ENCODE measurements around the gene NPFFR1.
"Not testable (repeated sequence)": the region's sequence is repeated elsewhere in the genome, so short reads cannot be mapped to it uniquely, and the experiment has no call there.

NPFFR1 gene

DNA sequence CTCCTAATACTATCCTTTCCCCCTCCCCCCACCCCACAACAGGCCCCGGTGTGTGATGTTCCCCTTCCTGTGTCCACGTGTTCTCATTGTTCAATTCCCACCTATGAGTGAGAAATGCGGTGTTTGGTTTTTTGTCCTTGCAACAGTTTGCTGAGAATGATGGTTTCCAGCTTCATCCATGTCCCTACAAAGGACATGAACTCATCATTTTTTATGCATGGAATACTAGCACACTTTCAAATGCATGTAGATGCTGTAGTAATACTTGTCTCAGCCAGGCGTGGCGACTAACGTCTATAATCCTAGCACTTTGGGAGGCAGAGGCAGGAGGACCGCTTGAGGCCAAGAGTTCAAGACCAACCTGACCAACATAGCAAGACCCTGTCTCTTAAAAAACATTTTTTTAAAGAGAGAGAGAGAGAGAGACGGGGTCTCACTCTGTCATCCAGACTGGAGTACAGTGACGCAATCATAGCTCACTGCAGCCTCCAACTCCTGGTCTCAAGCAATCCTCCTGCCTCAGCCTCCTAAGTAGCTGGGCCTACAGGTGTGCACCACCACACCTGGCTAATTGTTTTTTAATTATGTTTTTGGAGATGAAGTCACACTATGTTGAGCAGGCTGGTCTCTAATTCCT is 60.9 kb downstream of the NPFFR1 start:
- not testable (repeated sequence) for H3K4me2 ChIP-seq (ENCODE audit: insufficient read depth, low read length, poor library complexity, severe bottlenecking); H2BK5ac ChIP-seq (ENCODE audit: low read length); H4K8ac ChIP-seq (ENCODE audit: low read depth, low read length); H2BK120ac ChIP-seq (ENCODE audit: low read depth, low read length); H3K14ac ChIP-seq (ENCODE audit: low read length); H4K91ac ChIP-seq (ENCODE audit: low read depth, low read length, poor library complexity); H3K4me3 ChIP-seq (ENCODE audit: low read length in 2 of 2); H2AFZ ChIP-seq (ENCODE audit: low read length); H3K9me3 ChIP-seq (replicated peaks in 1 of 2; ENCODE audit: control insufficient read depth in 2 of 2, insufficient read depth in 1 of 2, low read depth in 1 of 2, low read length in 2 of 2); H2BK12ac ChIP-seq (ENCODE audit: low read length); H3K23ac ChIP-seq (ENCODE audit: low read depth, low read length, poor library complexity); H3K18ac ChIP-seq (ENCODE audit: low read length); H3K4ac ChIP-seq (ENCODE audit: low read length); H3K9ac ChIP-seq (ENCODE audit: low read depth, low read length, poor library complexity); H3K27ac ChIP-seq (replicated peaks; ENCODE audit: low read length); H3K79me1 ChIP-seq (ENCODE audit: low read depth, low read length); H3K27me3 ChIP-seq (ENCODE audit: control insufficient read depth in 3 of 3, insufficient read depth in 3 of 3, low read depth in 1 of 3, low read length in 3 of 3); H3K4me1 ChIP-seq (ENCODE audit: control insufficient read depth in 2 of 2, insufficient read depth in 1 of 2, low read depth in 1 of 2, low read length in 2 of 2); DNase-seq (ENCODE audit: low spot score); H2AK5ac ChIP-seq (ENCODE audit: low read depth, low read length); H2BK15ac ChIP-seq (ENCODE audit: low read length)
- H3K36me3 ChIP-seq (replicated peaks in 1 of 2; ENCODE audit: control insufficient read depth in 2 of 2, insufficient read depth in 2 of 2, low read length in 2 of 2) = peaks cover 7 to 45% of the 10 kb centered on the region in 2 donors
- WGBS, 2 donors (ENCODE audit: extremely low coverage in 2 of 2, insufficient read length in 2 of 2, insufficient replicate concordance in 1 of 2) = no CpG with 5 or more reads among the region's 9 CpGs

DNA sequence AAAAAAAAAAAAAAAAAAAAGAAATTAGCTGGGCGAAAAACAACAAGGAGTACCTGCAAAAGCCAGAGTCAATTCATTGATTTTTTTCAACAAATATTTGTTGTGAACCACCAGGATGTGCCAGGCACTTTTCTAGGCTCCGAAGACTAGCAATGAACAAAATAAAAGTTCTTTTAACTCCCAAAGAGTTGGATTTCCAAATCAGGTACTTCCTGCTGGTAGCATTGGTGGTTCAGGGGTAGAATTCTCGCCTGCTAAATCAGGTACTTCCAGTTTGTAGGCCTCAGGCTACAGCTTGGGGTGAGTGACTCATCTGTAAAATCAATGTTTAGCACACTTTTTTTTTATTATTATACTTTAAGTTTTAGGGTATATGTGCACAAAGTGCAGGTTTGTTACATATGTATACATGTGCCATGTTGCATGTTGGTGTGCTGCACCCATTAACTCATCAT is 61.4 kb downstream of the NPFFR1 start:
- Histone ChIP-seq H2AK5ac (ENCODE audit: low read depth, low read length) (no peak overlapping the region), H3K4me1 (ENCODE audit: control insufficient read depth in 2 of 2, insufficient read depth in 1 of 2, low read depth in 1 of 2, low read length in 2 of 2) (no peaks in the 10 kb centered on the region), H3K27ac (replicated peaks; ENCODE audit: low read length) (no peak overlapping the region), H3K18ac (ENCODE audit: low read length) (no peak overlapping the region), H3K9ac (ENCODE audit: low read depth, low read length, poor library complexity) (no peak overlapping the region), H3K4ac (ENCODE audit: low read length) (no peak overlapping the region), H3K14ac (ENCODE audit: low read length) (no peak overlapping the region), H3K27me3 (ENCODE audit: control insufficient read depth in 3 of 3, insufficient read depth in 3 of 3, low read depth in 1 of 3, low read length in 3 of 3) (no peaks in the 10 kb centered on the region), H3K36me3 (replicated peaks in 1 of 2; ENCODE audit: control insufficient read depth in 2 of 2, insufficient read depth in 2 of 2, low read length in 2 of 2) (peaks cover 7 to 46% of the 10 kb centered on the region in 2 donors), H4K91ac (ENCODE audit: low read depth, low read length, poor library complexity) (no peak overlapping the region), H3K4me3 (ENCODE audit: low read length in 2 of 2) (no peak overlapping the region), H3K4me2 (ENCODE audit: insufficient read depth, low read length, poor library complexity, severe bottlenecking) (no peak overlapping the region), H4K8ac (ENCODE audit: low read depth, low read length) (no peak overlapping the region), H3K79me1 (ENCODE audit: low read depth, low read length) (peaks cover 6% of the 10 kb centered on the region), H2BK12ac (ENCODE audit: low read length) (no peak overlapping the region), H2BK15ac (ENCODE audit: low read length) (no peak overlapping the region), H2AFZ (ENCODE audit: low read length) (no peak overlapping the region), H3K9me3 (replicated peaks in 1 of 2; ENCODE audit: control insufficient read depth in 2 of 2, insufficient read depth in 1 of 2, low read depth in 1 of 2, low read length in 2 of 2) (no peaks in the 10 kb centered on the region), H2BK120ac (ENCODE audit: low read depth, low read length) (no peak overlapping the region), H2BK5ac (ENCODE audit: low read length) (no peak overlapping the region), H3K23ac (ENCODE audit: low read depth, low read length, poor library complexity) (no peak overlapping the region)
- no CpG with 5 or more reads among the region's 3 CpGs for WGBS, 2 donors (ENCODE audit: extremely low coverage in 2 of 2, insufficient read length in 2 of 2, insufficient replicate concordance in 1 of 2)
- DNase-seq (ENCODE audit: low spot score) = no peak

DNA sequence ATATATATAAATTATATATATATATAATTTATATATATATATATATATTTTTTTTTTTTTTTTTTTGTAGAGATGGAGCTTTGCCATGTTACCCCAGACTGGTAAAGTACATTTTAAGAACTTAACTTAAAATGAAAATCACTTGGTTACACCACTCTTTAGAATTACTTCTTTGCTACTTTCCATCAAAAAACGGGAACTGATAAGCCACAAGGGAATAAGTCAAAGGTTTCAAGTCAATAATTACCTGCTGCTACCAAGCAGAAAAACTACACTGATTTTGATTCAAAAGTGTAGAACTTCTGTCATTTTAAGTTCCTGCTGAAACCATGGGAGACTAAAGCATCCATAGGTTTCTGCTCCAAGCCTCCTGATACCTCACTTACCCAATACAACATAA is 62.8 kb downstream of the NPFFR1 start:
- H3K9ac ChIP-seq (ENCODE audit: low read depth, low read length, poor library complexity) = no peak overlapping the region
- no peak overlapping the region for H2BK120ac ChIP-seq (ENCODE audit: low read depth, low read length)
- no peak overlapping the region for H3K18ac ChIP-seq (ENCODE audit: low read length)
- H2BK12ac ChIP-seq (ENCODE audit: low read length) = no peak overlapping the region
- H3K4me2 ChIP-seq (ENCODE audit: insufficient read depth, low read length, poor library complexity, severe bottlenecking) = no peak overlapping the region
- no peaks in the 10 kb centered on the region for H3K4me1 ChIP-seq (ENCODE audit: control insufficient read depth in 2 of 2, insufficient read depth in 1 of 2, low read depth in 1 of 2, low read length in 2 of 2)
- no CpG with 5 or more reads among the region's 1 CpG for WGBS, 2 donors (ENCODE audit: extremely low coverage in 2 of 2, insufficient read length in 2 of 2, insufficient replicate concordance in 1 of 2)
- H3K9me3 ChIP-seq (replicated peaks in 1 of 2; ENCODE audit: control insufficient read depth in 2 of 2, insufficient read depth in 1 of 2, low read depth in 1 of 2, low read length in 2 of 2) = no peaks in the 10 kb centered on the region
- no peak overlapping the region for H2BK15ac ChIP-seq (ENCODE audit: low read length)
- H3K4me3 ChIP-seq (ENCODE audit: low read length in 2 of 2) = no peak overlapping the region
- peaks cover 6% of the 10 kb centered on the region for H3K79me1 ChIP-seq (ENCODE audit: low read depth, low read length)
- H3K14ac ChIP-seq (ENCODE audit: low read length) = no peak overlapping the region
- no peak for DNase-seq (ENCODE audit: low spot score)
- no peak overlapping the region for H3K4ac ChIP-seq (ENCODE audit: low read length)
- H3K23ac ChIP-seq (ENCODE audit: low read depth, low read length, poor library complexity) = no peak overlapping the region
- no peak overlapping the region for H2BK5ac ChIP-seq (ENCODE audit: low read length)
- H2AFZ ChIP-seq (ENCODE audit: low read length) = no peak overlapping the region
- no peaks in the 10 kb centered on the region for H3K27me3 ChIP-seq (ENCODE audit: control insufficient read depth in 3 of 3, insufficient read depth in 3 of 3, low read depth in 1 of 3, low read length in 3 of 3)
- H2AK5ac ChIP-seq (ENCODE audit: low read depth, low read length) = no peak overlapping the region
- H3K36me3 ChIP-seq (replicated peaks in 1 of 2; ENCODE audit: control insufficient read depth in 2 of 2, insufficient read depth in 2 of 2, low read length in 2 of 2) = peaks cover 9 to 44% of the 10 kb centered on the region in 2 donors
- H4K8ac ChIP-seq (ENCODE audit: low read depth, low read length) = no peak overlapping the region
- H4K91ac ChIP-seq (ENCODE audit: low read depth, low read length, poor library complexity) = no peak overlapping the region
- no peak overlapping the region for H3K27ac ChIP-seq (replicated peaks; ENCODE audit: low read length)

DNA sequence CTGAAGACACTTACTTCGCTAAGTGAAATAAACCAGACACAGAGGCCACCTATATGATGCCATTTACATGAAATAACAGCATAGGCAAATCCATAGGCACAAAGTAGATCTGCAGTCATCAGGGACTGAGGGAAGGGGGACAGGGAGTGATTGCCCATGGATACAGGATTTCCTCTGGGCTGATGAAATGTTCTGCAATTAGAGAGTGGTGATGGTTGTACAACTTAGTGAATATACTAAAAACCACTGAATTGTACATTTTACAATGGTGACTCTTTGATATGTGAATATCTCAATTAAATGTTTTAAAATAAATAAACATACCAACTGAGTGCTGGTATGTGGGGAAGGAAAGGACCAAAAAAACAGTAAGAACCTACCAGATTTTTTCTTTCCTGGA is 70.9 kb downstream of the NPFFR1 start:
- Histone ChIP-seq H3K36me3 (replicated peaks in 1 of 2; ENCODE audit: control insufficient read depth in 2 of 2, insufficient read depth in 2 of 2, low read length in 2 of 2) (peaks cover 18 to 89% of the 10 kb centered on the region in 2 donors), H3K23ac (ENCODE audit: low read depth, low read length, poor library complexity) (no peak overlapping the region), H3K4me3 (ENCODE audit: low read length in 2 of 2) (no peak overlapping the region), H3K4me2 (ENCODE audit: insufficient read depth, low read length, poor library complexity, severe bottlenecking) (no peak overlapping the region), H4K8ac (ENCODE audit: low read depth, low read length) (no peak overlapping the region), H2BK5ac (ENCODE audit: low read length) (no peak overlapping the region), H4K91ac (ENCODE audit: low read depth, low read length, poor library complexity) (no peak overlapping the region), H3K27ac (replicated peaks; ENCODE audit: low read length) (no peak overlapping the region), H3K18ac (ENCODE audit: low read length) (no peak overlapping the region), H2AK5ac (ENCODE audit: low read depth, low read length) (no peak overlapping the region), H3K9ac (ENCODE audit: low read depth, low read length, poor library complexity) (no peak overlapping the region), H3K4ac (ENCODE audit: low read length) (no peak overlapping the region), H3K14ac (ENCODE audit: low read length) (no peak overlapping the region), H2AFZ (ENCODE audit: low read length) (no peak overlapping the region), H3K9me3 (replicated peaks in 1 of 2; ENCODE audit: control insufficient read depth in 2 of 2, insufficient read depth in 1 of 2, low read depth in 1 of 2, low read length in 2 of 2) (no peaks in the 10 kb centered on the region), H2BK15ac (ENCODE audit: low read length) (no peak overlapping the region), H3K79me1 (ENCODE audit: low read depth, low read length) (no peaks in the 10 kb centered on the region), H3K27me3 (ENCODE audit: control insufficient read depth in 3 of 3, insufficient read depth in 3 of 3, low read depth in 1 of 3, low read length in 3 of 3) (no peaks in the 10 kb centered on the region), H3K4me1 (ENCODE audit: control insufficient read depth in 2 of 2, insufficient read depth in 1 of 2, low read depth in 1 of 2, low read length in 2 of 2) (no peaks in the 10 kb centered on the region), H2BK12ac (ENCODE audit: low read length) (no peak overlapping the region), H2BK120ac (ENCODE audit: low read depth, low read length) (no peak overlapping the region)
- WGBS, 2 donors (ENCODE audit: extremely low coverage in 2 of 2, insufficient read length in 2 of 2, insufficient replicate concordance in 1 of 2) = no CpG with 5 or more reads among the region's 1 CpG
- no peak for DNase-seq (ENCODE audit: low spot score)

Measured in neuronal stem cell (in vitro differentiated cells).